Motor neuron (in vitro differentiated cells): Measurements from ENCODE around the gene AP3S2. TPM values are rescaled to one million over a fixed set of nuclear protein-coding genes. Genes with fewer than 3 reads are reported as not detected.

Experiments
- ATAC-seq, 8 experiments: fragments of 200-7000 bp; cut with Tn5 transposase; replicated peaks in 6 of 8; 2 replicates each; pipeline ENCODE4 v1.8.0; 2021; ENCODE audit warnings: mild to moderate bottlenecking in 8 of 8, moderate library complexity in 8 of 8
- H3K27ac ChIP-seq, 2 donors: fragments of 250-450 bp; sonication (Bioruptor Pico); 2 replicates each; pipeline ENCODE4 v1.9.0; 2021; ENCODE audit warnings: antibody characterized with exemption in 2 of 2, mild to moderate bottlenecking in 2 of 2, moderate library complexity in 1 of 2
- H3K4me1 ChIP-seq, 2 donors: fragments of 250-450 bp; sonication (Bioruptor Pico); replicated peaks in 1 of 2; 2 replicates each; pipeline ENCODE4 v1.6.1; 2021; ENCODE audit warnings: antibody characterized with exemption in 2 of 2, mild to moderate bottlenecking in 2 of 2, moderate library complexity in 1 of 2
- H3K4me3 ChIP-seq, 5 donors: fragments of 250-450 bp; sonication (Bioruptor Pico); 2 replicates each; pipeline ENCODE4 v1.9.0; 2021; ENCODE audit warnings: antibody characterized with exemption in 5 of 5, mild to moderate bottlenecking in 5 of 5, moderate library complexity in 4 of 5
- WGBS, 10 experiments: fragments of 450-650 bp; shearing (Covaris generic); methylation state at CpG; one replicate each; pipeline ENCODE4 v1.0.0; 2022; 5-methylcytosine and 5-hydroxymethylcytosine counted together
- in situ Hi-C, 9 experiments: fragments of 400-800 bp; cut with MboI; loops; one replicate each; pipeline ENCODE4 v1.15.0; 2021; ENCODE audit warnings: low sequenced_read_pairs in 9 of 9, low pct_unique_long_range_greater_than_20kb in 2 of 9; ENCODE audit not compliant: unreplicated experiment in 9 of 9
- total RNA-seq, 8 experiments: library from RNA; unstranded; fragments of 300-600 nt; gene quantifications; 2 replicates each; pipeline versions ENCODE4 v1.2.3 to v1.2.4, GENCODE V29; 2022

AP3S2 gene
- total RNA-seq, 8 experiments from 2014 or later, result 35.5 to 68.8 (median 47.3) TPM

DNA sequence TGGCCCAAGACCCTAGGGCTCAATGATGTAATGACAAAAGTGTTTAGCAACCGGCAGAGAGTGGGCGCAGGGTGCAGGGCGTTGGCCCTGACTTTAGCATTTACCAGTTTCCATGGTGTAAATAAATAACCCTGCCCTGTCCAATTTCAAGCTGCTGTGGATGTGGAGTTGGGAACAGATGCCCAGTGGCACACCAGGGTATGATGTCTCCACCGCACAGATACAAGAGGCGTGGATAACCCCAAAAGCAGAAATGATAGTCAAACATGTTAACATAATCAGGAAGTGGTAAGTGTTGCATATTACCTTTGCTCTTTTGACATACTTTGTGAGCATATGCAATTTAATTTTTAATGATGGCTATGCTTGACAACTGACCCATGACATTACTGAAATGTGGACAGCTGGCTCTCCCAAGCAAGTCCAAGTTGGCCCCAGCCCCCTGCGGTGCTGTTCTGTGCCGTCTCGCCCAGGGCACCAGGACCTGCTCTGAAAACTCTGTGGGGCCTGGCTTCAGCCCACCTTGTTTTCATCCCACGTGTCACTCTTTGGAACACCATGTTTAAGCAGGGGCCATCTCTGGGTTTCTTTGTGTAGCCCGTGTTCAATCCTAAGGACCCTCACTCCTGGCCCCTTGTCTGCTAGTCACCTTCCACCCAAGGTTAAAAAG, 68.4 kb downstream of the AP3S2 start:
- Histone ChIP-seq H3K4me3 (no peak overlapping the region), H3K27ac (no peak overlapping the region), H3K4me1 (peaks cover 13 to 15% of the 10 kb centered on the region in 2 donors)
- peak in 3 of 8 experiments; percentile 12 to 72 (median 22) for ATAC-seq
- in situ Hi-C loops, result no loop called here
- WGBS, 10 experiments, result 8 to 93% (median 70%) methylated on average over 2 to 6 of the region's 10 CpGs; no CpG with 5 or more reads in 3 of the 10 experiments

DNA sequence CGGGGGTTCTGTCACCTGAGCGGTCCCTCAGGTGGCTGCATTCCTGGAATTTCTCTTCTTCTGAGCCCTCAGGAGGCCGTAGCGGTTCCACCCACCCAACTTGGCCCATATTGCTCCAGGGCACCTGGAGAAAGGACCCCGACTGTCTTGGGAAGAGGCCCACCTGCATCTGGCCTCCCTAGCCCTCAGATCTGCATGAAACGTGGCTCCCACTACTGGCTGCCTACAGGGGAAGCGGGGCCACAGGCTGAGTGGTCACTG, 69.3 kb downstream of the AP3S2 start:
- ATAC-seq, result no peak
- 93 to 100% (median 100%) methylated on average over 1 to 3 of the region's 7 CpGs; no CpG with 5 or more reads in 7 of the 10 experiments for WGBS, 10 experiments
- H3K4me1 ChIP-seq, result peaks cover 13 to 15% of the 10 kb centered on the region in 2 donors
- H3K27ac ChIP-seq, result no peak overlapping the region
- H3K4me3 ChIP-seq, result no peak overlapping the region
- in situ Hi-C loops, result no loop called here

GRCh38 chr15:89823836-89824606, 69.8 kb downstream of the AP3S2 start:
- ATAC-seq, result no peak
- 53 to 100% (median 80%) methylated on average over 1 to 4 of the region's 16 CpGs; no CpG with 5 or more reads in 3 of the 10 experiments for WGBS, 10 experiments
- in situ Hi-C loops, result no loop called here
- H3K4me1 ChIP-seq, result peaks cover 9 to 10% of the 10 kb centered on the region in 2 donors
- H3K4me3 ChIP-seq, result no peak overlapping the region
- H3K27ac ChIP-seq, result no peak overlapping the region

GRCh38 chr15:89822951-89823711, 70.7 kb downstream of the AP3S2 start:
- no peak overlapping the region for H3K4me3 ChIP-seq
- no peak overlapping the region for H3K27ac ChIP-seq
- peaks cover 1 to 2% of the 10 kb centered on the region in 2 donors for H3K4me1 ChIP-seq
- no peak for ATAC-seq
- 20% methylated on average over 1 of the region's 7 CpGs; no CpG with 5 or more reads in 7 of the 10 experiments for WGBS, 10 experiments
- in situ Hi-C loops, result no loop called here

GRCh38 chr15:89822611-89822950, 71.2 kb downstream of the AP3S2 start:
- H3K4me3 ChIP-seq, result no peak overlapping the region
- no peak overlapping the region for H3K27ac ChIP-seq
- WGBS, 10 experiments, result 14 to 83% (median 55%) methylated on average over 1 to 2 of the region's 5 CpGs; no CpG with 5 or more reads in 4 of the 10 experiments
- in situ Hi-C loops, result no loop called here
- no peaks in the 10 kb centered on the region for H3K4me1 ChIP-seq
- ATAC-seq, result no peak

- H3K4me3 ChIP-seq, result no peak overlapping the region
- 0 to 90% (median 43%) methylated on average over 1 to 6 of the region's 11 CpGs; no CpG with 5 or more reads in 4 of the 10 experiments for WGBS, 10 experiments
- peak in 3 of 8 experiments; percentile 23 to 49 (median 38) for ATAC-seq
- no peaks in the 10 kb centered on the region for H3K4me1 ChIP-seq
- in situ Hi-C loops, result no loop called here
- H3K27ac ChIP-seq, result no peak overlapping the region
These were observed 71.8 kb downstream of the AP3S2 start for GRCh38 chr15:89822026-89822425.

- WGBS, 10 experiments, result 18 to 80% (median 66%) methylated on average over 1 to 11 of the region's 12 CpGs; no CpG with 5 or more reads in 1 of the 10 experiments
These were observed 72.9 kb downstream of the AP3S2 start for GRCh38 chr15:89820666-89821611.

DNA sequence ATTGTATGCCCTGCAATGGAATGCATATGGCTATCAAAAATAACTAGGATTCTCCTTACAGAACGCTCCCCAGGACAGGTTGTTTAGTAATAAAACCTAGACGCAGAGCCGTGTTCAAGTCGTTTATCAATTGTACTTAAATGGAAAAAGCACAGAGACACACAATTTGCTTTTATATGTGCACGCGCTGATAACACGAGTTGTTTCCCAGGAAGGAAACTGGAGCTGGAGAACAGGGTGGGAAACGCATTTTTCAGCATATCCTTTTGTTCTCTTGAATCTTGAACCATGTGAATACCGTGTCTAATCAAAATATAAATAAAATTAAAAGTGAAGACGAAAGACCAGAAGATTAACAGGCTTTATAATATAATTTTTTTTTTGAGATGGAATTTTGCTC, 75.5 kb downstream of the AP3S2 start:
- WGBS, 10 experiments, result 40 to 83% (median 70%) methylated on average over 1 to 10 of the region's 10 CpGs
- Histone ChIP-seq H3K4me1 (no peaks in the 10 kb centered on the region), H3K4me3 (no peak overlapping the region), H3K27ac (no peak overlapping the region)
- ATAC-seq, result no peak
- in situ Hi-C loops, result no loop called here

More at GRCh38 chr15:89820666-89821611, 72.9 kb downstream of the AP3S2 start:
- no peak overlapping the region for H3K4me3 ChIP-seq
- ATAC-seq, result peak in 2 of 8 experiments; percentile 17 to 39
- no peak overlapping the region for H3K27ac ChIP-seq
- no peaks in the 10 kb centered on the region for H3K4me1 ChIP-seq
- in situ Hi-C loops, result no loop called here

DNA sequence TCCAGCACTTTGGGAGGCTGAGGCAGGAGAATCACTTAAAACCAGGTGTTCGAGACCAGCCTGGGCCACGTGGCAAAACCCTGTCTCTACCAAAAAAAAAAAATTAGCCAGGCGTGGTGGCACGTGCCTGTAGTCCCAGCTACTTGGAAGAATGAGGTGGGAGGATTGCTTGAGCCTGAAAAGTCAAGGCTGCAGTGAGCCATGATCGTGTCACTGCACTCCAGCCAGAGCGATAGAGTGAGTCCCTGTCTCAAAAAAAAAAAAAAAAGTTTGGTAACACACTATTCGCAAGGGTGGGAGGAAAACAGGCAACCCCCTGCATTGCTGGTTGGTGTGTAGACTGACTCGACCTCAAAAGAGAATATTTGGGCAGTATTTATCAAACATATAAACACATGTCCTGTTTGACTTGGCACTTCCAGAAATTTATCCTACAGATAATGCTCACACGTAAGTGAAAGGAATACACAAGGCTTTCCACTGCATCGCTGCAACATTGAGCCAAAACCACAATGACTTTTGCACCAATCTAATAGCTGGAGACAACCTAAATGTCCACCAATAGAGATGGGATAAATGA, 76.0 kb downstream of the AP3S2 start:
- Histone ChIP-seq H3K4me3 (no peak overlapping the region), H3K4me1 (no peaks in the 10 kb centered on the region), H3K27ac (no peak overlapping the region)
- in situ Hi-C loops, result no loop called here
- no peak for ATAC-seq
- WGBS, 10 experiments, result 26 to 100% (median 63%) methylated on average over 1 to 10 of the region's 10 CpGs; no CpG with 5 or more reads in 1 of the 10 experiments

DNA sequence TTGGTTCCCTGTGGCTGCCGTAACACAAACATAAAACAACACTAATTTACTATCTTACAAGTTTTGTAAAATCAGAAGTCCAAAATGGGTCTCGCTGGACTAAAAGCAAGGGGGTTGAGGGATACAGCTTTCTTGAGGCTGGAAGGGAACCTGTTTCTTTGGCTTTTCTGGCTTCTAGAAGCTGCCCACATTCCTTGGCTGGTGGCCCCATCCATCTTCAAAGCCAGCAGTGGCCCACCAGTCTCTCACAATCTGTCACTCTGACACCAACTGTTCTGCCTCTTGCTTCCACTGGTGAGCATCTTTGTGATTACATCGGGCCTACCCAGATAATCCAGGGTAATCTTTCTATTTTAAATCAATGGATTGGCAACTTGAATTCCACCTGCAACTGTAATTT, 78.0 kb downstream of the AP3S2 start:
- in situ Hi-C loops, result no loop called here
- no peaks in the 10 kb centered on the region for H3K4me1 ChIP-seq
- no peak overlapping the region for H3K27ac ChIP-seq
- ATAC-seq, result no peak
- H3K4me3 ChIP-seq, result no peak overlapping the region
- 92 to 100% (median 97%) methylated on average over 1 to 3 of the region's 3 CpGs; no CpG with 5 or more reads in 4 of the 10 experiments for WGBS, 10 experiments

- no peak overlapping the region for H3K27ac ChIP-seq
- no peak overlapping the region for H3K4me3 ChIP-seq
- WGBS, 10 experiments, result 0 to 40% (median 13%) methylated on average over 2 to 12 of the region's 56 CpGs; no CpG with 5 or more reads in 7 of the 10 experiments
- ATAC-seq, result peak in 3 of 8 experiments; percentile 16 to 32 (median 23)
- H3K4me1 ChIP-seq, result no peaks in the 10 kb centered on the region
- in situ Hi-C loops, result no loop called here
These were observed 79.6 kb downstream of the AP3S2 start for GRCh38 chr15:89814112-89814742.
